GM19397 (cell line): ENCODE results near the gene TNFRSF12A.

ENCODE experiments used
- ATAC-seq: cut with Tn5 transposase; IDR thresholded peaks from one replicate; pipeline ENCODE4 v1.9.1; 2021; ENCODE audit warnings: mild to moderate bottlenecking, moderate library complexity; ENCODE audit not compliant: unreplicated experiment

TNFRSF12A gene

DNA sequence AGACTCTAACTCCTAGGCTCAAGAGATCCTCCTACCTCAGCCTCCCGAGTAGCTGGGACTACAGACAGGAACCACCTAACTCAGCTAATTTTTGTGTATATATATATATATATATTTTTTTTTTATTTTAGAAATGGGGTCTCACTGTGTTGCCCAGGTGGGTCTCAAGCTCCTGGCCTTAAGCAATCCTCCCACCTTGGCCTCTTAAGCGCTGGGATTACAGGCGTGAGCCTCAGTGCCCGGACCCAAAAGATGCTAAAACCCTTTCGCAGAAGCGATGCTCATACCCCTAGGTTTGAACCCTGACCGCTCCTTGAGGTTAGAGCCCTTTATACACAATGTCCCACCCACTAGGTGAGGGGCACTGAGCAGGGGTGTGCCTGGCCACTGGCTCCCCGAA, 9.7 kb upstream of the TNFRSF12A start:
- ATAC-seq: no peak

DNA sequence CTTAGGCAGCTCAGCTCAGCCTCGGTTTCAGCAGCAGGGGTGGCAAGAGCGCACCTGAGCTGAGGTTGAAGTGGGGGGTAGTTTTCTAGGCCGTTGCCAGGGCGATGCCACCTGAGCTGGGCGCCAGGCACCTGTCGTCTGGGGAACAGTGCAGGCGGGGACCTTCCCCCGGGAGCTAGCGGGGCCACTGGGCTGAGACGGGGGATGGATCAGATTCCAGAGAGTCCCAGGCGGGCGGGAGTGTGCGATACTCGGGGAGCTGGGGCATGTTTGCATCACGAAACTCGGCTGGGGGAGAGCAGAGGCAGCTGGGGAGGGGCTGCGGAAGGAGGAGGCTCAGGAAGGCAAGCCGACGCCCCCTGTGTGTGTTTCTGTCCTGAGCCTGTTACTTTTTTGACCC, 7.9 kb upstream of the TNFRSF12A start:
- ATAC-seq: no peak

DNA sequence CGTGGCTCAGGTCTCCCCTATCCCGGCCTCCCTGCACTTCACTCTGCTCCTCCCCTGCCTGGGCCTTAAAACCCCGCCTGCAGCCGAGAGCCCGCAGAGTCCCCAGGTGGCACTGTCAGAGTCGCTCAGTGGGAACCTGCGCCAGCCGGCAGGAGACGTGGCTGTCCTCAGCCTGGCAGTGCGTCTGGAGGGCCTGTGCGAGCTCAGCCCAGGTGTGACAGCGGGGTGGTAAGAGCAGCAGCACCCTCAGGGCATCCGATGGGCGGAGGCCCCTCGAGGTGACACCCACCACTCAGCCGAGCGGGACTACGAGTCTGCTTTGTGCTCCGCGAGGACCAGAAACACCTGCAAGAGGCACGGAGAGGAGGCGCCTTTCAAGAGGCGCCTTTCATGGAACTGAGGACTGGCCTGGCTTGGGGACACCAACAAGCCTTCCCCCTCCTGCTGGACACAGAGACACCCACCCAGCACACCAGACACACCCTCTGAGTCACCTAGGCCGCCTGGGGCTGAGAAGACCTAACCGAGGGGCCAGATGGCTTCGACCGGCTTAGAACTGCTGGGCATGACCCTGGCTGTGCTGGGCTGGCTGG, 7.2 kb upstream of the TNFRSF12A start, which contains the start of gene CLDN9:
Gene CLDN9, plus strand, starts transcription at position 96 of the 593 bp plus-strand sequence. Its CDS starts 440 bp downstream, at position 536.
- ATAC-seq: no peak

DNA sequence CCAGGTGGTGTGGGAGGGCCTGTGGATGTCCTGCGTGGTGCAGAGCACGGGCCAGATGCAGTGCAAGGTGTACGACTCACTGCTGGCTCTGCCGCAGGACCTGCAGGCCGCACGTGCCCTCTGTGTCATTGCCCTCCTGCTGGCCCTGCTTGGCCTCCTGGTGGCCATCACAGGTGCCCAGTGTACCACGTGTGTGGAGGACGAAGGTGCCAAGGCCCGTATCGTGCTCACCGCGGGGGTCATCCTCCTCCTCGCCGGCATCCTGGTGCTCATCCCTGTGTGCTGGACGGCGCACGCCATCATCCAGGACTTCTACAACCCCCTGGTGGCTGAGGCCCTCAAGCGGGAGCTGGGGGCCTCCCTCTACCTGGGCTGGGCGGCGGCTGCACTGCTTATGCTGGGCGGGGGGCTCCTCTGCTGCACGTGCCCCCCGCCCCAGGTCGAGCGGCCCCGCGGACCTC, 6.6 kb upstream of the TNFRSF12A start:
- ATAC-seq: no peak

DNA sequence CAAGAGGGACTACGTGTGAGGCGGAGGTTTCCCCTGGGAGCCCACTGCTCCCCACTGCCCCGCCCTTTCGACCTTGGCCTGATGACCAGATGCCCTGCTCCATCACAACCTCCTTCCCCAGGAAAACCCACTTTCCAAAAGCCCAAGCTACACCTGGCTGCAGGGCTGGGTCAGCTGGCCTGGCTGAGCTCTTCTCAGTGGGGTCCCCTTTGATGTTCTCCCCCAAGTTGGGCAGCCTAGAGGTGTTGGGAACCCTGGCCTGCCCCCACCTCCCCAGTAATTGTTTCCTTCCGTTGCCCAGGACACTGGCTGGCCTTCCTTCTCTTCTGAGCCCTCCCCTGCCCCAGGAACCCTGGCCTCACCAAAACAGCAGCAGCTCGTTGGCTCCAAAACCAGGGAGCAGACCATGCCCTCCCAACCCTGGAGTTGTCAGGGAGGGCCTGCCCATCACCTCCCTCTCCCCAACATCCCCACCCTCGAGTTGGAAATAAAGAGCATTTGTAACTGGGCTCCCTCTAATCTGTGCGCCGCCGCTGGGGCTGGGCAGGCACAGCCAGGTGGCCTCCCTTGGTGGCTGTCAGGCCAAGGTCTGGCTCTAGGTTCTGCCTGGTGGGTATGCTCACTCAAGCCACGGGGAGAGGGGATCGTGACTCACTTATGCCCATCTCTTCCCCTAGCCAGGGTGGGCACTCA, 6.0 kb upstream of the TNFRSF12A start:
- no peak for ATAC-seq

DNA sequence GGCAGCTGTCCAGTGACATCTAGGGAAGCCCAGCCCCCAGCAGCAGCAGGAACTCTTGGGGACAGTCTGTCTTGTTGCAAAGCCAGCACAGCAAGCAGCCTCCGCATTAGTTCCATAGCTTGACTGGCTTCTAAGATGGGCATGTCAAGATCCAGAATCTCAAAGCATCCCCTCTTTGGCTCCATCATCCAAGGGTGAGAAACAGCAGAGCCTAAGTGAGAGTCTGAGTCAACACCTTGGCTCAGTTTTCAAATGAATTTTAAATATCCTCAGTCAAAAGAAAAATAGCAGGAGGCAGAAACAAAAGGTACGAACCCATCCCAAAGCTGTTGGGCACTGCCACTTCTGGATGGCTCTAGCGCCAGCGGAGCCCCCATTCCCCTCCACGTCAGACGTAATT, 5.2 kb upstream of the TNFRSF12A start:
- ATAC-seq: no peak

DNA sequence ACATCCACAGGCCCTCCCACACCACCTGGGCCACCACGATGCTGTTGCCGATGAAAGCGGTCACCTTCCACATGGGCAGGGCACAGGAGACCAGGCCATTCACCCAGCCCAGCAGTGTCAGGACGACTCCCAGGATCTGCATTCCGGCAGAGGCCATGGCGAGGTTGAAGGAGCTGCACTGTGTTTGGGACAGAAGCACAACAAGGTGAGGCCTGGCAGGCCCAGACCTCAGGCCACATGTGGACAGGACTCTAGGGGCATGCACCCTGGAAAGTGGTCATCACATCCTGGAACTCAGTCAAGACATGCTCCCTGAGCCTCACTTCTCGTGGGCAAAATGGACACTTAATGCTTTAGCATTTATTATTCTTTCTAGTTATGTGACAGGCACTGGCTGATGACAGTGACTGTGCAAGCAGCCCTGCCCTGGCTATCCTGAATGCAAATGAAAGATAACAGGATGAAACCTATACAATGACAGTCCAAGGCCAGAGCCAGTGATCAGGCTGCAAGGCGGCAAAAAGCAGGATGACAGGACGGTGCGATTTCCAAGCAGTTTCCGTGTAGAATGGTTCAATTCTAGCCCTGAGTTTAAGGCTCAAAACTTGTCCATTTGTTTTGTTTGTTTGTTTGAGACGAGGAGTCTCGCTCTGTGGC, 4.2 kb upstream of the TNFRSF12A start:
- no peak for ATAC-seq

DNA sequence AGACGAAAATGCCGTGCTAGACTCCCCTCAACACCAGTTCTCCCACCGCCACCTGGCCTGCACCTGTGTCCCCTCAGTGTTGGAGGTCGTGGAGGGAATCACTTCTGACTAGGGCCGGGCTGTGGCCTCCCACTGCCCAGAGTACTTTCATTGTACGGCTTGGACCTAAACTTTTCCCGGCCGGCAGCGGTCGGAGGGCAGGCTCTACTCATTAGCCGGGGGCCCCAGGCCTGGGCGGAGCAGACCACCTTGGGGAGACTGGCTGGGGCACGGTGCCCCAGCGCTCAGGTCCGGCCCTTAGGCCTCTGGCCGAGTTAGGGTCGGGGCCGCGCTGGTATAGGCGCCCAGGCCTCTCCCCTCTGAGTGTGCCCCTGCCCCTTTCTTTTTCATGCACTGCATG, 2.8 kb upstream of the TNFRSF12A start:
- no peak for ATAC-seq

DNA sequence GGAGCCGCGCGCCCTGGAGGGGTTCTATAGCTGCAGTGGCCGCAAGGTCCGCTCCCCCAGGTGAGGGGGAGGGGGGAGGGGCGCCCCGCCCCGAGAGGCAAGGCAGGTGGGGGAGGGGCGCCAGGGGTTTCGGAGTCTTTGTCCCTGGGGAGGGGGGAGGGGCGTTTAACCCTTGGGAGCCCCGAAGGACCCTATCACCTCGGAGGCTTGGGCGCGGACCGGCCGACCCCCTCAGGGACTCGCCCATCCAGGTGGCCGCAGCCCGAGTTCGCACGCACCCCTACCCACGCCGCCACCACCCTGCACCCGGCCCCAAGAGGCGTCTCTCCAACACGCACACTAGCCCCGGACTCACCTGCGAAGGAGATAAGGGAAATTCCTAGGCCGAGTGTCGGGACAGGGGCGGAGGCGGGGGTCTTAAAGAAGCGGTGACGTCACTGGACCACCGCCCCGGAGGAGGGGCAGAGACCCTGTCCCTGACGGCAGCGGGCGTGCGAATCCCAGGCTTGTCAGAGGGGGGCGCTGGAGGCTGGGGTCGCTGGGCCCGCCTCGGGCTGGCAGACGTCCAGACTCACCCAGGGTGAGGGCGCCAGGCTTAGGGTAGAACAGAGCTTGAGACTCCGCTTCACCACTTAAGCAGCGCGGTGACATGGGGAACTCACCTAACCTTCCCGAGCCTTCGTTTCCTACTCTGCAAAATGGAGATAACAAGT, 2.2 kb upstream of the TNFRSF12A start, which contains the start of gene CLDN6:
Gene CLDN6, minus strand, starts transcription at position 390 of the 713 bp plus-strand sequence. CDS start 2,162 bp downstream, outside the sequence.
- ATAC-seq: no peak

DNA sequence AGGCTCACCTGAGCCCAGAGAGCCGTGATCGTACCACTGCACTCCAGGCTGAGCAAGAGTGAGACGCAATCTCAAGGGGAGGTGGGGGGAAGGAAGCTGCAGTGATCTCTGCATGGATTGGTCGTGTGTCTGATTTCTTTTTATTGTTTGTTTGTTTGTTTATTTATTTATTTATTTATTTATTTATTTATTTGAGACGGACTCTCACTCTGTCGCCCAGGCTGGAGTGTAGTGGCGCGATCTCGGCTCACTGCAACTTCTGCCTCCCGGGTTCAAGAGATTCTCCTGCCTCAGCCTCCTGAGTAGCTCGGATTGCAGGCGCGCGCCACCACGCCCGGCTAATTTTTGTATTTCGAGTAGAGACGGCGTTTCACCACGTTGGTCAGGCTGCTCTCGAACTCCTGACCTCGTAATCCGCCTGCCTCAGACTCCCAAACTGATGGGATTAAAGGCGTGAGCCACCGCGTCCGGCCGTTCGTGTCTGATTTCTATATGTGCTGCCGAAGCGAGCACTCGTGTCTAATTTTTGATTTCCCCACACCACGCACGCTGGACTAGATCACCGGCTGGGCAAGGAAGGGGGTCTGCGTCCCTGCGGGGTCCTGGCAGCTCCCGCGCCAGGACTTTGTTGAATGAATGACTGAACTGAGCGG, 448 bp upstream of the TNFRSF12A start:
- no peak for ATAC-seq

DNA sequence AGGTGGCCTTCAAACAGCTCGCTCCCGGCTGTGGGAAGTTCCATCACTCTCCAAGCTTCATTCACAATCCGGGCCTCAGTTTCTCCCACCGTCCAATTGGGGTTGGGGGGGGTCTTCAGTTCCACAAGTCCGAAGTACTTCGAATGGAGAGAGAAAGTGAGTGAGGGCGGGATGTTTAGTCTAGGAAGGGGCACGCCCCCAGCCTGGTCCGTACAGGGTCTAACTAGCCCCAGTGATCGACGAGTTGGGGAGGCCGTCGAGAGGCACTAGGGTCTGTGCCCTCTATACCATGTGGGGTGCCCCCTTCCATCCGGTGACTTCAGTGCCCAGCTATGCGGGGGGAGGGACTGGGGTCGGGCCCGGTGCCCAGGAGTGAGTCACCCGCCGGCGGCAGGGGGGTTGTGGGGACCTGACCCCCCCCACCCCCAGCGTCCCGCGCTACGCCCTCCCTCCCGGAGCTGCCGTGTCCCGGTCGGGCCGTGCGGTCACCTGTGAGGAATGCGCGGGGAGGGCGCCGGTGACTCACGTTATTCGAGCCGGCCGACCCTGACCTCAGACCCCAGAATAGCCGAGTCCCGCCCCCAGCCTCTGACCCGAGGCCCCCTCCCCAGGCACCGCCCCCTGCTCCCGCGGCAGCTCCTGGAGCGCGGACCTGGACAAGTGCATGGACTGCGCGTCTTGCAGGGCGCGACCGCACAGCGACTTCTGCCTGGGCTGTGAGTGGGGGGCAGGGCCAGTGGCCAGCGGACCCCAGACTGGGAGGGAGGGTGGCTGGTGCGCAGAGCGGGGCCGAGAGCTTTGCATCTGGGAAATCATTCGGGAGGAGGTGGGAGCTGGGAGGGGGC, 658 bp downstream of the TNFRSF12A start:
- ATAC-seq: no peak

DNA sequence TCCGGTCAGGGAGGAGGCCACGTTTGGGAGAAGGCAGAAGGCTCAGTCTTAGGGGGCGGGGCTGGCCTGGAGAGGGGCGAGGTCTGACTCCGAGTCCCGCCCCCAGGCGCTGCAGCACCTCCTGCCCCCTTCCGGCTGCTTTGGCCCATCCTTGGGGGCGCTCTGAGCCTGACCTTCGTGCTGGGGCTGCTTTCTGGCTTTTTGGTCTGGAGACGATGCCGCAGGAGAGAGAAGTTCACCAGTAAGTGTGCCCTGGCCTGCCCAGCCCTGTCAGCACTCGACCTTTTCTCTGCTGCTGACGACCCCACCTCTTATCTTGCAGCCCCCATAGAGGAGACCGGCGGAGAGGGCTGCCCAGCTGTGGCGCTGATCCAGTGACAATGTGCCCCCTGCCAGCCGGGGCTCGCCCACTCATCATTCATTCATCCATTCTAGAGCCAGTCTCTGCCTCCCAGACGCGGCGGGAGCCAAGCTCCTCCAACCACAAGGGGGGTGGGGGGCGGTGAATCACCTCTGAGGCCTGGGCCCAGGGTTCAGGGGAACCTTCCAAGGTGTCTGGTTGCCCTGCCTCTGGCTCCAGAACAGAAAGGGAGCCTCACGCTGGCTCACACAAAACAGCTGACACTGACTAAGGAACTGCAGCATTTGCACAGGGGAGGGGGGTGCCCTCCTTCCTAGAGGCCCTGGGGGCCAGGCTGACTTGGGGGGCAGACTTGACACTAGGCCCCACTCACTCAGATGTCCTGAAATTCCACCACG, 1.5 kb downstream of the TNFRSF12A start:
- ATAC-seq: no peak

DNA sequence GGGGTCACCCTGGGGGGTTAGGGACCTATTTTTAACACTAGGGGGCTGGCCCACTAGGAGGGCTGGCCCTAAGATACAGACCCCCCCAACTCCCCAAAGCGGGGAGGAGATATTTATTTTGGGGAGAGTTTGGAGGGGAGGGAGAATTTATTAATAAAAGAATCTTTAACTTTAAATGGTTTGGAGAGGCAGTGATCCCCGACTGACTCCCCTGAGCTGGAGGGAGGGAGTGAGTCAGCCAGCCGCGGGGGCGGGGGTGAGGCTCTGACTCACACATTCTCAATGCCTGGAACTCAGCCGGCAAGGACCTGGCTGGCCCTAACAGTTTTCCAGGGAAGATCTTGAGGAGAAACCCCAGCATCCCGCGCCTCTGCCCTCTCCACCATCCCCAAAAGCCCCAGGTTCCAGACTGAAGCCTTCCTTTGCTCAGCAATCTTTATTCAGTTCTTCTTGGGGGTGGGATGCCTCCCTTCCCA, 2.1 kb downstream of the TNFRSF12A start:
- no peak for ATAC-seq

DNA sequence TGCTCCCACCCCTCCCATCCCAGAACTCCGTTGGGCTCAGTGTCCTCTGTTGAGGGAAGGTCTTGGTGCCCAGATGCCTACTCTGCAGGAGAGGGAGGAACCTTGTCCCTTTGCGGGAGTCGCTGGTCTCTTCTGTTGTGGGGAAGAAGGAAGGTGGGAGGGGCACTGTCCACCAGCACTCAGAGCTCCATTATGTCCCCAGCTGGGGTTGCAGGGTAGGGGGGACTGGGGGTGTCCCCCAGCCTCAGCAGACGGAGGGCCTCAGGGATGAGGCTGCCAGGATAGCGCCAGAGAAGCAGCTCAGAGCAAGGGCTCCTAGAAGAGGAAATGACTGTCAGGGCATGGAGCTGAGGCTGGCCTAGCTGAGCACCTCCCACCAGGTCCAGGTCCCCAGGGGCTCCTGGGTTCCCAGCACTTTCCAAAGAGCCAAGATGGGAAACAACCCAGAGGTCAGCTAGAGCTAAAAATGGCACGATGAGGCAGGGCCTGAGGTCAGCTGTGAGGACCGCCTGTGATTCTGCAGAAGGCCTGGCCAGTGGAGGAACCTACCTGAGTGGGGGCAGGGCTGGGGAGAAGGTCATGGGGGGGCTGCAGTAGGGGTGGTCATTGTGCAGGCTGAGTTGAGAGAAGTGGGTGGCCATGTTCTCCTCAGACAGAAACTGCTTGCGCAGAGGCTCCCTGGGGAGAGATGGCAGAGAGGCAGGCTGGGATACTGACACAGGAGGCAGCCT, 2.7 kb downstream of the TNFRSF12A start:
- ATAC-seq: no peak

DNA sequence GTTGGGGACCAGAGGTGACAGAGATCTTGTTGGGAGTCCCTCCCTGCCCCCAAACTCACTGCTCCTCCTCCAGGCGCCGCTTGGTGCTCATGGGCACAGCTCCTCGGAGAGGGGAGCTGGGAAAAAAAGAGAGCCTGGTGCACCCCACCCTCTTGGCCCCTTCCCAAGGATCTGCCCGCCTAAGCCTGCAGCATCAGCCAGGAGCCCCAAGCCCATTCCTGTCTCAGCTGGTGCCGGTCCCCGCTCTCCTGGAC, 3.2 kb downstream of the TNFRSF12A start:
- no peak for ATAC-seq

DNA sequence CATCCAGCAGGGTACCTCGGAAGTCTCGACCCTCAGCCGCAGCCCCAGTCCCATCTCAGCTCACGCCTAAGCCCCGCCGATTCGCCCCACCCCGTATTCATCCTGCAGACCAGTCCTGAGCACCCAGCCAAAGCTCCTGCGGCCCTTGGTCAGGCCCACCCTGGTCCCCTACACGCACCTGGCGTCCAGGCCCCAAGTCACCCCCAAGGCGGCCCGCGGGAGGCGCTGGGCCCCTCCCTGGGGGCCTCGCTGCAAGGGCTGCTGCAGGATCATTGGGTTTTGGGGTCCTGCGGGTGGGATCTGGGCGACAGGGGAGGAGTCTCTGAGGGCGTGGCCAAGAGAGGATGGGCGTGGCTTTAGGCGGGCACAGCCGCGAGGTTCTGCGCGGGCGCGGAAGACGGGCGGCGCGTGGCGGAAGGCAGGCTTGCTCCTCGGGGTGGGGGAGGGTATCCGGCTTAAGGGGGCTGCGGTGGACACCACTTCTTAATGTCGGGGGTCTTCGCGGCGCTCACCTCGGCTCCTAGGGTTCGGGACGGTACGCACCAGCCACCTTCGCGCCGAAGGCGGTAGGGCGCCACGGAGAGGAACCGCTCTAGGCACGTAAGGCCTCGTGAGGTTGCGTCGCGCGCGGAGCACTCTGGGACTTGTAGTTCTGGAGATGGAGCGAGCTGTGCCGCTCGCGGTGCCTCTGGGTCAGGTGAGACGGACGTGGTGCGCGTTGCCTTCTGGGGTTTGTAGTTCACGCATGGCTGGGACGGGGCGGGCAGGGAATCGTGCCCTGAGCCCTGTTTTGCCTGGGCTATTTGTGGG, 3.7 kb downstream of the TNFRSF12A start, which contains the start of the genes HCFC1R1 and THOC6:
Gene HCFC1R1, minus strand, starts transcription at position 274 of the 810 bp plus-strand sequence. Its CDS starts 1 bp downstream, at position 273.
Gene THOC6, plus strand, starts transcription at position 367 of the 810 bp plus-strand sequence. Its CDS starts 292 bp downstream, at position 659.
- ATAC-seq: peak; percentile 71
